ENCODE results near the gene BMP7.

- TF ChIP-seq SNRNP70 (IDR thresholded peaks at IDR 0.05; ENCODE audit: low read depth, low read length) (no peak), ERF (CRISPR knock-in tag; IDR thresholded peaks at IDR 0.05) (no peak), BRF2 (CRISPR knock-in tag; IDR thresholded peaks at IDR 0.05) (no peak), THAP11 (CRISPR knock-in tag; IDR thresholded peaks at IDR 0.05) (no peak), THYN1 (CRISPR knock-in tag; IDR thresholded peaks at IDR 0.05; ENCODE audit: borderline replicate concordance, low read depth) (no peak), FOXM1 (CRISPR knock-in tag; IDR thresholded peaks at IDR 0.05) (no peak), CTCF (CRISPR knock-in tag; IDR thresholded peaks at IDR 0.05) (no peak), SMARCC2 (IDR thresholded peaks at IDR 0.05) (no peak), SP2 (CRISPR knock-in tag; IDR thresholded peaks at IDR 0.05) (no peak), ZFX (CRISPR knock-in tag; IDR thresholded peaks at IDR 0.05; ENCODE audit: low read depth) (no peak), POLR2AphosphoS5 (IDR thresholded peaks at IDR 0.05; ENCODE audit: low read depth, low read length) (no peak)
Observed at GRCh38 chr20:57219071-57219677, 47.3 kb downstream of the BMP7 start.
